ENCODE measurements around the gene SH3GLB1.

GRCh38 chr1:86666368-86666767 is 38.0 kb upstream of the SH3GLB1 start:
- TF ChIP-seq CTCF (IDR thresholded peaks at IDR 0.05) = no peak
- TF ChIP-seq POLR2A (IDR thresholded peaks at IDR 0.05) = no peak
